ENCODE measurements around the gene PTK6. TPM values are rescaled to one million over a fixed set of nuclear protein-coding genes. Genes with fewer than 3 reads are reported as not detected.

Gene PTK6
- total and polyA plus RNA-seq, 2 donors (not counting 1 experiment from before 2014, with no cell fraction given): 0.86 to 2.3 TPM

DNA sequence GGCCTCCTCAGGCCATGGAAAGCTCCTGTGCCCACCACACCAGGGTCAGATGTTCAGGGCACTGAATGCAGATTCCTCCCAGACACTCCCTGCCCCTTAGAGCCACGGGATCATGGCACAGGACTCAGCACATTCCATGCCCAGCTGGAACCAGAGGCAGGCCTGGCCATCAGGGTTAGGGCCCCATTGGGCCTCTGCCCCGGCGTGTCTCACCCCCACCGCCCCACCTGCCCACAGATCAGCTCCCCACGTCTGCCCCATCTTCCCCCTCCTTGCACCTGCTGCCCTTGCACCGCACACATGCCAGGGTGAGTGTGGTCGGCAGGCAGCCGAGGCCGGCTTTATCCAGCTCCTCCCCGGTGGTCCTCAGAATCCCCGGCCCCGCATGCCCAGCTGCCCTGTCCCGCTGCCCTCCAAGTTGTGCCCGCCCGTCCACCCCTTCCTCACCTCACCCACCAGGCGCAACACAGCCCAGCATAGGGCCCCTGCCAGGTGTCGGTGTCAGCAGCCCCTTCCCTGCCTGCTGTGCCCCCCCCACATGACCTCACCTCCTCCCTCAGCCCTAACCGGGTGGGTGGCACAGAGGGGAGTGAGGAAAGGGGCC is 12.6 kb upstream of the PTK6 start:
- Mint-ChIP-seq H3K9me3 (ENCODE audit: insufficient read depth) (no peaks in the 10 kb centered on the region), H3K4me1 (peaks cover 63% of the 10 kb centered on the region), H3K27ac (peak overlapping the region; percentile 61), H3K4me3 (peak overlapping the region; percentile 29), H3K27me3 (no peaks in the 10 kb centered on the region)
- DNase-seq: no peak
- TF ChIP-seq, protein P1, sequence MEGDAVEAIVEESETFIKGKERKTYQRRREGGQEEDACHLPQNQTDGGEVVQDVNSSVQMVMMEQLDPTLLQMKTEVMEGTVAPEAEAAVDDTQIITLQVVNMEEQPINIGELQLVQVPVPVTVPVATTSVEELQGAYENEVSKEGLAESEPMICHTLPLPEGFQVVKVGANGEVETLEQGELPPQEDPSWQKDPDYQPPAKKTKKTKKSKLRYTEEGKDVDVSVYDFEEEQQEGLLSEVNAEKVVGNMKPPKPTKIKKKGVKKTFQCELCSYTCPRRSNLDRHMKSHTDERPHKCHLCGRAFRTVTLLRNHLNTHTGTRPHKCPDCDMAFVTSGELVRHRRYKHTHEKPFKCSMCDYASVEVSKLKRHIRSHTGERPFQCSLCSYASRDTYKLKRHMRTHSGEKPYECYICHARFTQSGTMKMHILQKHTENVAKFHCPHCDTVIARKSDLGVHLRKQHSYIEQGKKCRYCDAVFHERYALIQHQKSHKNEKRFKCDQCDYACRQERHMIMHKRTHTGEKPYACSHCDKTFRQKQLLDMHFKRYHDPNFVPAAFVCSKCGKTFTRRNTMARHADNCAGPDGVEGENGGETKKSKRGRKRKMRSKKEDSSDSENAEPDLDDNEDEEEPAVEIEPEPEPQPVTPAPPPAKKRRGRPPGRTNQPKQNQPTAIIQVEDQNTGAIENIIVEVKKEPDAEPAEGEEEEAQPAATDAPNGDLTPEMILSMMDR (IDR thresholded peaks at IDR 0.05): no peak
- TF ChIP-seq EZH2 (IDR thresholded peaks at IDR 0.05; ENCODE audit: borderline replicate concordance, insufficient read depth, low read depth, low read length, poor library complexity, severe bottlenecking): no peak
- Histone ChIP-seq H3K9me3 (ENCODE audit: control extremely low read depth in 1 of 3, control insufficient read depth in 2 of 3, insufficient read depth in 1 of 3, low read length in 2 of 3) (peaks cover 0 to 5% (median 0%) of the 10 kb centered on the region in 3 donors), H3K9ac (ENCODE audit: low read length) (no peak overlapping the region), H4K20me1 (ENCODE audit: control insufficient read depth, insufficient read depth, low read length, poor library complexity, severe bottlenecking) (peaks cover under 1% of the 10 kb centered on the region), H3K36me3 (replicated peaks in 1 of 2; ENCODE audit: control extremely low read depth in 1 of 2, control insufficient read depth in 1 of 2, extremely low read depth in 1 of 2, insufficient read depth in 2 of 2, low read length in 1 of 2) (no peaks in the 10 kb centered on the region), H2AFZ (ENCODE audit: insufficient read depth, low read depth, low read length, poor library complexity, severe bottlenecking) (no peak overlapping the region), H3K27me3 (replicated peaks in 1 of 4; ENCODE audit: control extremely low read depth in 1 of 4, control insufficient read depth in 3 of 4, insufficient read depth in 4 of 4, low read length in 3 of 4) (peaks cover 0 to 8% (median 1%) of the 10 kb centered on the region in 4 experiments), H3K4me2 (replicated peaks; ENCODE audit: low read depth, low read length, poor library complexity, severe bottlenecking) (no peak overlapping the region), H3K27ac (ENCODE audit: low read length in 2 of 2) (no peak overlapping the region), H3K4me1 (ENCODE audit: control insufficient read depth in 2 of 2, insufficient read depth in 2 of 2, low read length in 2 of 2) (peaks cover 44 to 71% of the 10 kb centered on the region in 2 donors), H3K4me3 (ENCODE audit: control extremely low read depth in 1 of 5, extremely low read depth in 1 of 5, insufficient read depth in 1 of 5, low read depth in 2 of 5, low read length in 4 of 5) (no peak overlapping the region), H3K79me2 (ENCODE audit: control insufficient read depth, insufficient read depth, low read length) (no peaks in the 10 kb centered on the region)
- POLR2A ChIA-PET: interaction anchor here (0.7 kb wide), 1 partner anchor 8 kb away, joined by 4 read pairs; no protein-coding TSS in a partner anchor
- ATAC-seq (ENCODE audit: low read depth): no peak
- WGBS (ENCODE audit: insufficient coverage): 80% methylated on average over 14 of the region's 18 CpGs
- intact Hi-C loops (cut with micrococcal nuclease): no loop called here
- CTCF ChIA-PET: no interaction called here

DNA sequence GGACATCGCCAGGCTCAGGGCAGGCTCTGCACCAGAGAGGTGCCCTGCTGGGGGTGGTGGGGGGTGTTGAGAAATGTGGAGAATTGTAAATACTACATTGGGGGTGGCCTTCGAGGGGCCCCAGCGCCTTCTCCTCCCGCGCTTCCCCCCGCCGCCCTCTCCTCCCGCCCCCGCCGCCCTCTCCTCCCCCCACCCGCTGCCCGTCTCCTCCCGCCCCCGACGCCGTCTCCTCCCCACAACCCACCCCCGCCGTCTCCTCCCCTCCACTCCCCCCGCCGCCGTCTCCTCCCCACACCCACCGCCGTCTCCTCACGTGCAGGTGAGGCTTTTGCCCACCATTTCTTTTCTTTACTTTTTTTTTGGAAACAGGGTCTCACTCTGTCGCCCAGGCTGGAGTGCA is 11.8 kb upstream of the PTK6 start:
- Histone ChIP-seq H3K79me2 (ENCODE audit: control insufficient read depth, insufficient read depth, low read length) (no peaks in the 10 kb centered on the region), H3K4me3 (ENCODE audit: control extremely low read depth in 1 of 5, extremely low read depth in 1 of 5, insufficient read depth in 1 of 5, low read depth in 2 of 5, low read length in 4 of 5) (no peak overlapping the region), H4K20me1 (ENCODE audit: control insufficient read depth, insufficient read depth, low read length, poor library complexity, severe bottlenecking) (no peaks in the 10 kb centered on the region), H3K9ac (ENCODE audit: low read length) (no peak overlapping the region), H2AFZ (ENCODE audit: insufficient read depth, low read depth, low read length, poor library complexity, severe bottlenecking) (no peak overlapping the region), H3K27ac (ENCODE audit: low read length in 2 of 2) (no peak overlapping the region), H3K4me2 (replicated peaks; ENCODE audit: low read depth, low read length, poor library complexity, severe bottlenecking) (peak overlapping the region; percentile 8), H3K27me3 (replicated peaks in 1 of 4; ENCODE audit: control extremely low read depth in 1 of 4, control insufficient read depth in 3 of 4, insufficient read depth in 4 of 4, low read length in 3 of 4) (peaks cover 0 to 8% (median 1%) of the 10 kb centered on the region in 4 experiments), H3K9me3 (ENCODE audit: control extremely low read depth in 1 of 3, control insufficient read depth in 2 of 3, insufficient read depth in 1 of 3, low read length in 2 of 3) (peaks cover 0 to 5% (median 0%) of the 10 kb centered on the region in 3 donors), H3K4me1 (ENCODE audit: control insufficient read depth in 2 of 2, insufficient read depth in 2 of 2, low read length in 2 of 2) (peaks cover 40 to 71% of the 10 kb centered on the region in 2 donors), H3K36me3 (replicated peaks in 1 of 2; ENCODE audit: control extremely low read depth in 1 of 2, control insufficient read depth in 1 of 2, extremely low read depth in 1 of 2, insufficient read depth in 2 of 2, low read length in 1 of 2) (no peaks in the 10 kb centered on the region)
- CTCF ChIA-PET: no interaction called here
- H3K9me3 Mint-ChIP-seq (ENCODE audit: insufficient read depth): no peaks in the 10 kb centered on the region
- no peak overlapping the region for H3K4me3 Mint-ChIP-seq
- peak overlapping the region; percentile 15 for H3K27ac Mint-ChIP-seq
- no peak for DNase-seq
- POLR2A ChIA-PET: no interaction called here
- intact Hi-C loops (cut with micrococcal nuclease): no loop called here
- H3K4me1 Mint-ChIP-seq: peaks cover 60% of the 10 kb centered on the region
- no peaks in the 10 kb centered on the region for H3K27me3 Mint-ChIP-seq
- WGBS (ENCODE audit: insufficient coverage): 28% methylated on average over 4 of the region's 25 CpGs
- TF ChIP-seq, protein P1 (IDR thresholded peaks at IDR 0.05): no peak
- no peak for TF ChIP-seq EZH2 (IDR thresholded peaks at IDR 0.05; ENCODE audit: borderline replicate concordance, insufficient read depth, low read depth, low read length, poor library complexity, severe bottlenecking)
- no peak for ATAC-seq (ENCODE audit: low read depth)
